GM19455 (cell line): Measurements from ENCODE around the gene FIBIN.

Experiments
- ATAC-seq: cut with Tn5 transposase; IDR thresholded peaks from one replicate; pipeline ENCODE4 v1.9.1; 2021; ENCODE audit not compliant: unreplicated experiment

FIBIN gene

DNA sequence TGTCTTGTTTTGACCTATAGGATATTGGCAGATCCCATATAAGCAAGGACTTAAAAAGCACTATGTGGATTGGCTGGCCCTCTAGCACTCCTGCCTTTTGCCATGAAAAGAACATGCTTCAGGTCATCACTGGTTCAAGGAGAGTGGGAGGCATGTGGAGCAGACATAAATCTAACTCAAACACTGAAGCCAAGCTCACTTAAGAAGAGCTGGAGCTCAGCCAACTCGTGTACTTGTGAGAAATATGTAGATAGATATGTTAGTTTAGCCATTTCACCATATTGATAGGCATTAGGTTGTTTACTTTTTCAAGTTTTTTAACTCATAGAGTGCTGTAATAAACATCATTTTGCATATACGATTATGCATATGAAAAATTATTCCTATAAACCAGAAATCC lies 26.8 kb downstream of the FIBIN start:
- ATAC-seq, result no peak

- ATAC-seq, result no peak
Measured at GRCh38 chr11:27022659-27023251, 28.8 kb downstream of the FIBIN start.

DNA sequence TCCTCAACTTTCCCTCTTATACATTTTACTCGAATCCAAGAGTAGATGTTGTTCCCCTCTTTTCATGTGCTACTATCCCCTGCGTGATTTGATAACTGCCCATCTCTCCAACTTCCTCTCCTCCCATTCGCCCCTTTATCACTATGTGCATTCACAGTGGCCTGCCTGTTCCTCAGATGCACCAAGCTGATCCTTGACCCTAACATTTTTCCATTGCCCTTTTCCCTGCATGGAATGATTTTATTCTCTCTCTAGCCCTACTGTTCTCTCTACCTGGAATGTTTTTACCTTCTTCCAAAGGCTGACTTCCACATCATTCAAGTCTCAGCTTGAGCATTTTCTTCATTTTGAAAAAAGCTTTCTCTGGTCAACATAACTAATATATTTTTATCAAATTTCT lies 31.0 kb downstream of the FIBIN start:
- no peak for ATAC-seq

DNA sequence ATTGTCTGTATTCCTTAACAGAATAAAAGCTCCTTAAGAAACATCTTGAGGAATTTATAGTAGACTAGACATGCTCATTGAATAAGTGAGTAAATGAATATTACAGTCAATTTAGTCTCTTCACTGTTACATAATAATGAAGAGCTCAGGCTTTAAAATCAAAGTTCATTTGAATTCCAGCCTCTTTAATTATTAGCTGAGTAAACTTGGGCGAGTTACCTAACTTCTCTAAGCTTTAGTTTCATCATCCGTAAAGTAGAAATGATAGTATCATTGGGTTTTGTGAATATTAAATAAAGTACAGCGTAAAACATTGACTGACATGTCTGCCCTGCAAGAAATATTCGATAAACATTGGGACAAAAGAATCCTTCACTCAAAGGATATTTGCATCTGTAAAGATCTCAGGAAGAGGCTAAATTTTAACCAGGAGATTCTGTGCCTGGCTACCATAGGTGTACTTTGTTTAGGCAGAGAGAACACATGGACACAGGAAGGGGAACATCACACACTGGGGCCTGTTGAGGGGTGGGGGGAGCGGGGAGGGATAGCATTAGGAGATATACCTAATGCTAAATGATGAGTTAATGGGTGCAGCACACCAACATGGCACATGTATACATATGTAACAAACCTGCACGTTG lies 31.5 kb downstream of the FIBIN start:
- no peak for ATAC-seq

DNA sequence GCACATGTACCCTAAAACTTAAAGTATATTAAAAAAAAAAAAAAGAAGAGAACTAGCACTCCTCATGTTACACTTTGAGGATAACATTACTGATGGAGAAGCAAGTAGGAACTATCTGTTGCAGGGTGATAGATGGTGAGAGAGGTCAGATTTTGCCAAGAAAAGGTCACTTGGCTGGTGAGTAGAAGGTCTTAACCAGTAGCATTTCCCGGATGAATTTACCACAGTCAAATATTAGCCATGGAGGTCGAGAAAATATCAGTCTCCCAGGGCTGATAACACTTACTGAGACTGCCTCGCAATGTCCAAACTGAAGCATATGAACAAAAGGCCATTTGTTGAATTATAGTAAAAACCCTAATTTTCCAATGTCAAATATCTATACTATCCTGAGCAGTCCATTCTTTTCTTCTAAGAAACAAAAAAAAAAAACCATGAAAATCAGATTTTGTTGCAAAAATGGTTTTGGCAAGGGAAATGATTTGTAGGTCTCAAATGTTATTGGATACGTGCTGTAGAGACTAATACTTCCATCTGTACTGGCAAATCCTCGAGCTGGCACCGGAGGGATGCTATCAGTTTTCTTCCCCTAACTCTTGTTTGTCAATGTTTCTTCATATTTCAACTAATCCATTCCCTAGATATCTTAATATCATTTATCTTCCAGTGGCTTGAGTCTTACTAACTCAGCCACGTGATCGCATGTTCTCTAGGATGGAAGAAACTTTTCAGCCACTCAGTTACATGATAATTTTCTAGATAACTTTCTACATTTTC lies 32.2 kb downstream of the FIBIN start:
- no peak for ATAC-seq

DNA sequence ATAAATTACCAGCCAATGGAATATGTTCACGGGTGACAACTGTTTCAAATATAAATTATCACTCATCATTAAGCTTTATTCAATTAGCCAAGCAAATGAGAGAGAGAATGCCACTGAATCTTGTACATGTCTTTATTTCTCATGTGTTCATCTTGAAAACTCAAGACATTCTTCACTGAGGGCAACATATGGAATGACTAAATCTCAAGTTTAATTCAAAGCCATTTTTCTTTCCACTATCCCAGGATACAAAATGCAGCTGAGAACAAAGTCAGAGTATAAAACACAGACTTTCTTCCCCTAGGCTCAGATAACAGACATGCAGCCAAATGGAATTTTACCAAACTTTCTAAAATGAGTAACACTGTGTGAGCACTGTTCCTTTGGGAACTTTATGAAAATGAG lies 34.7 kb downstream of the FIBIN start:
- no peak for ATAC-seq

GRCh38 chr11:27029966-27030365 lies 36.1 kb downstream of the FIBIN start:
- ATAC-seq, result no peak

GRCh38 chr11:27031754-27032153 lies 37.8 kb downstream of the FIBIN start:
- no peak for ATAC-seq

- no peak for ATAC-seq
Measured at GRCh38 chr11:27039873-27040272, 46.0 kb downstream of the FIBIN start.

GRCh38 chr11:27040302-27041115 lies 46.6 kb downstream of the FIBIN start, which contains the start of gene BBOX1:
BBOX1 (plus strand) TSS chr11:27040815; CDS start chr11:27055431, 14,616 bp downstream.
- ATAC-seq, result no peak

GRCh38 chr11:27041141-27041899 lies 47.4 kb downstream of the FIBIN start:
- ATAC-seq, result no peak
